Keratinocyte (primary cell): ENCODE measurements around the gene IL7R. TPM values are rescaled to one million over a fixed set of nuclear protein-coding genes. Genes with fewer than 3 reads are reported as not detected.
A peak's percentile ranks its signal among the peaks of the same experiment; 100 is the strongest.

Source experiments
- DNase-seq: peaks from one replicate; pipeline ENCODE4 v3.0.0-alpha.2; 2011; ENCODE audit warnings: low read depth, missing footprints, low spot score
- FAIRE-seq: peaks from 2 replicates; lab custom pipeline; 2011; peaks lifted over from hg19 to GRCh38; lab: Jason Lieb, UNC
- H2AFZ ChIP-seq: 2 replicates; pipeline ENCODE4 v1.6.0; 2012; ENCODE audit warnings: low read length, control low read depth, inconsistent platforms; ENCODE audit not compliant: control insufficient read depth
- H3K27ac ChIP-seq: 2 replicates; pipeline ENCODE4 v1.5.1; 2011; ENCODE audit warnings: low read length; ENCODE audit not compliant: control insufficient read depth, insufficient read depth
- H3K27me3 ChIP-seq: 3 replicates; pipeline ENCODE4 v1.6.0; 2011; ENCODE audit warnings: low read length; ENCODE audit not compliant: control insufficient read depth, insufficient read depth; ENCODE audit errors: extremely low read depth
- H3K36me3 ChIP-seq, 2 experiments: 2 replicates in 1 of 2; 3 replicates in 1 of 2; pipeline ENCODE4 v1.5.1; 2011; ENCODE audit warnings: low read length in 2 of 2, mild to moderate bottlenecking in 1 of 2; ENCODE audit not compliant: control insufficient read depth in 2 of 2, insufficient read depth in 2 of 2; ENCODE audit errors: extremely low read depth in 1 of 2
- H3K4me1 ChIP-seq: 3 replicates; pipeline ENCODE4 v1.5.1; 2011; ENCODE audit warnings: low read length; ENCODE audit not compliant: control insufficient read depth, insufficient read depth; ENCODE audit errors: extremely low read depth
- H3K4me2 ChIP-seq: 3 replicates; pipeline ENCODE4 v1.6.0; 2011; ENCODE audit warnings: low read depth, low read length; ENCODE audit not compliant: control insufficient read depth, insufficient read depth; ENCODE audit errors: extremely low read depth
- H3K4me3 ChIP-seq, 3 experiments: fragments of 200-600 bp in 1 of 3; sonication (generic) in 1 of 3; 2 replicates in 2 of 3; 3 replicates in 1 of 3; pipeline ENCODE4 v1.5.1; 2011 to 2016; ENCODE audit warnings: low read length in 3 of 3, mild to moderate bottlenecking in 3 of 3, control low read depth in 2 of 3, inconsistent platforms in 1 of 3, low read depth in 1 of 3, mixed read lengths in 1 of 3, mixed run types in 1 of 3, moderate library complexity in 1 of 3; ENCODE audit not compliant: control insufficient read depth in 2 of 3, insufficient read depth in 2 of 3; ENCODE audit errors: extremely low read depth in 1 of 3
- H3K79me2 ChIP-seq: 2 replicates; pipeline ENCODE4 v1.6.0; 2012; ENCODE audit warnings: low read length; ENCODE audit not compliant: control insufficient read depth, insufficient read depth
- H3K9ac ChIP-seq: 3 replicates; pipeline ENCODE4 v1.6.0; 2011; ENCODE audit warnings: low read length; ENCODE audit not compliant: control insufficient read depth, insufficient read depth; ENCODE audit errors: extremely low read depth
- H3K9me1 ChIP-seq: 3 replicates; pipeline ENCODE4 v1.6.0; 2011; ENCODE audit warnings: low read length; ENCODE audit not compliant: control insufficient read depth, insufficient read depth; ENCODE audit errors: extremely low read depth
- H3K9me3 ChIP-seq: 2 replicates; pipeline ENCODE4 v1.5.1; 2012; ENCODE audit warnings: low read depth, low read length; ENCODE audit not compliant: control insufficient read depth
- H4K20me1 ChIP-seq: 3 replicates; pipeline ENCODE4 v1.6.0; 2011; ENCODE audit warnings: low read length; ENCODE audit not compliant: control insufficient read depth, insufficient read depth; ENCODE audit errors: extremely low read depth
- EZH2 ChIP-seq: IDR thresholded peaks from one replicate; pipeline ENCODE4 v1.6.1; 2012; ENCODE audit warnings: inconsistent platforms, mild to moderate bottlenecking, low read length, moderate library complexity
- dilution Hi-C: fragments of 300-500 bp; cut with MboI; formaldehyde crosslinking; loops from one replicate; pipeline ENCODE4 v1.7.0; 2020; ENCODE audit warnings: low sequenced_read_pairs; ENCODE audit not compliant: extremely low pct_ligation_motif_present
- polyA plus RNA-seq, 5 experiments: library from polyadenylated mRNA; depleted of rRNA in 3 of 5; stranded (reverse) in 3 of 5; stranded (forward) in 1 of 5; unstranded in 1 of 5; fragments of >200 nt; gene quantifications; 1 replicate in 1 of 5; 2 replicates in 3 of 5; 3 replicates in 1 of 5; pipeline versions ENCODE4 v1.2.1 to v1.2.3, GENCODE V29; 2011 to 2012; ENCODE audit warnings: missing spikeins in 2 of 5, low read depth in 1 of 5, low replicate concordance in 1 of 5
- TF ChIP-seq, protein P1 (sequence below), 3 experiments: IDR thresholded peaks in 1 of 3; conservative IDR thresholded peaks in 1 of 3; optimal IDR thresholded peaks in 1 of 3; 2 replicates in 2 of 3; 3 replicates in 1 of 3; pipeline versions ENCODE3 to v1.5.1; 2011; ENCODE audit warnings: low read length in 3 of 3, mild to moderate bottlenecking in 3 of 3, moderate library complexity in 2 of 3, control low read depth in 1 of 3, inconsistent platforms in 1 of 3; ENCODE audit not compliant: insufficient read depth in 2 of 3; ENCODE audit errors: extremely low read depth in 1 of 3

IL7R gene
- polyA plus RNA-seq, 1 donor (not counting 4 experiments of a cell fraction or from before 2014, with no cell fraction given): 4.7 TPM

- Histone ChIP-seq H3K9ac (peak overlapping the region; percentile 26), H3K79me2 (no peaks in the 10 kb centered on the region), H3K9me3 (no peaks in the 10 kb centered on the region), H3K27me3 (no peaks in the 10 kb centered on the region), H4K20me1 (no peaks in the 10 kb centered on the region), H3K4me3 (peak overlapping the region in 2 of 3 experiments; percentile 56 to 59), H3K27ac (no peak overlapping the region), H3K9me1 (no peaks in the 10 kb centered on the region), H3K36me3 (no peaks in the 10 kb centered on the region), H3K4me2 (peak overlapping the region; percentile 69), H2AFZ (peak overlapping the region; percentile 78), H3K4me1 (peaks cover 15% of the 10 kb centered on the region)
- no peak for TF ChIP-seq EZH2
- TF ChIP-seq, protein P1, sequence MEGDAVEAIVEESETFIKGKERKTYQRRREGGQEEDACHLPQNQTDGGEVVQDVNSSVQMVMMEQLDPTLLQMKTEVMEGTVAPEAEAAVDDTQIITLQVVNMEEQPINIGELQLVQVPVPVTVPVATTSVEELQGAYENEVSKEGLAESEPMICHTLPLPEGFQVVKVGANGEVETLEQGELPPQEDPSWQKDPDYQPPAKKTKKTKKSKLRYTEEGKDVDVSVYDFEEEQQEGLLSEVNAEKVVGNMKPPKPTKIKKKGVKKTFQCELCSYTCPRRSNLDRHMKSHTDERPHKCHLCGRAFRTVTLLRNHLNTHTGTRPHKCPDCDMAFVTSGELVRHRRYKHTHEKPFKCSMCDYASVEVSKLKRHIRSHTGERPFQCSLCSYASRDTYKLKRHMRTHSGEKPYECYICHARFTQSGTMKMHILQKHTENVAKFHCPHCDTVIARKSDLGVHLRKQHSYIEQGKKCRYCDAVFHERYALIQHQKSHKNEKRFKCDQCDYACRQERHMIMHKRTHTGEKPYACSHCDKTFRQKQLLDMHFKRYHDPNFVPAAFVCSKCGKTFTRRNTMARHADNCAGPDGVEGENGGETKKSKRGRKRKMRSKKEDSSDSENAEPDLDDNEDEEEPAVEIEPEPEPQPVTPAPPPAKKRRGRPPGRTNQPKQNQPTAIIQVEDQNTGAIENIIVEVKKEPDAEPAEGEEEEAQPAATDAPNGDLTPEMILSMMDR (optimal IDR thresholded peaks at IDR 0.05 in 1 of 3, IDR thresholded peaks at IDR 0.05 in 1 of 3, conservative IDR thresholded peaks at IDR 0.05 in 1 of 3; ENCODE audit: extremely low read depth in 1 of 3, insufficient read depth in 2 of 3, low read length in 3 of 3): no peak
- DNase-seq (no peak), FAIRE-seq (peak; percentile 9)
- dilution Hi-C loops: no loop called here
Observed at GRCh38 chr5:35850967-35851680, 5.6 kb upstream of the IL7R start.

- H3K27ac ChIP-seq: no peak overlapping the region
- H3K9me1 ChIP-seq: no peaks in the 10 kb centered on the region
- H3K4me2 ChIP-seq: no peak overlapping the region
- H3K9ac ChIP-seq: no peak overlapping the region
- peaks cover 25% of the 10 kb centered on the region for H3K4me1 ChIP-seq
- DNase-seq (no peak), FAIRE-seq (no peak)
- no peak overlapping the region for H2AFZ ChIP-seq
- H3K27me3 ChIP-seq: no peaks in the 10 kb centered on the region
- no peak overlapping the region for H3K4me3 ChIP-seq
- TF ChIP-seq EZH2: no peak
- TF ChIP-seq, protein P1 (optimal IDR thresholded peaks at IDR 0.05 in 1 of 3, IDR thresholded peaks at IDR 0.05 in 1 of 3, conservative IDR thresholded peaks at IDR 0.05 in 1 of 3; ENCODE audit: extremely low read depth in 1 of 3, insufficient read depth in 2 of 3, low read length in 3 of 3): no peak
- dilution Hi-C loops: no loop called here
- no peaks in the 10 kb centered on the region for H3K36me3 ChIP-seq
- H3K9me3 ChIP-seq: no peaks in the 10 kb centered on the region
- H4K20me1 ChIP-seq: no peaks in the 10 kb centered on the region
- no peaks in the 10 kb centered on the region for H3K79me2 ChIP-seq
Observed at GRCh38 chr5:35852084-35852734, 4.5 kb upstream of the IL7R start.
